H1 (cell line): ENCODE measurements around the gene DELE1. TPM values are rescaled to one million over a fixed set of nuclear protein-coding genes. Genes with fewer than 3 reads are reported as not detected.

Source experiments
- CTCF ChIA-PET: fragments of 300-600 bp; sonication (Branson Sonifier 250); formaldehyde crosslinking; loops from one replicate; lab custom pipeline; 2021; ENCODE audit not compliant: partially characterized antibody; lab: Charles Lee
- POLR2A ChIA-PET: fragments of 300-600 bp; sonication (Branson Sonifier 250); formaldehyde crosslinking; loops from one replicate; lab custom pipeline; 2021; ENCODE audit warnings: inconsistent platforms; ENCODE audit not compliant: partially characterized antibody; lab: Charles Lee
- DNase-seq, 2 experiments: peaks; one replicate each; pipeline versions ENCODE4 v3.0.0 to v3.0.0-alpha.2; 2010 to 2022; ENCODE audit warnings: low spot score in 2 of 2, low read depth in 1 of 2, mixed read lengths in 1 of 2
- FAIRE-seq: peaks from 2 replicates; lab custom pipeline; 2011; peaks lifted over from hg19 to GRCh38; lab: Jason Lieb, UNC
- H2AFZ ChIP-seq: 2 replicates; pipeline ENCODE4 v1.8.1; 2012; ENCODE audit warnings: low read length, inconsistent platforms
- H2AK5ac ChIP-seq: 2 replicates; pipeline ENCODE4 v1.6.1; 2013; ENCODE audit warnings: low read depth, low read length
- H2BK120ac ChIP-seq: replicated peaks from 2 replicates; pipeline ENCODE3; 2013; ENCODE audit warnings: low read depth, low read length, inconsistent platforms
- H2BK12ac ChIP-seq: 2 replicates; pipeline ENCODE4 v1.6.1; 2013; ENCODE audit warnings: low read depth, low read length
- H2BK15ac ChIP-seq: 2 replicates; pipeline ENCODE4 v1.6.1; 2013; ENCODE audit warnings: low read length
- H2BK20ac ChIP-seq: 2 replicates; pipeline ENCODE4 v1.6.1; 2013; ENCODE audit warnings: low read length
- H2BK5ac ChIP-seq: 2 replicates; pipeline ENCODE4 v1.6.1; 2013; ENCODE audit warnings: low read depth, low read length
- H3K14ac ChIP-seq: 2 replicates; pipeline ENCODE4 v1.6.1; 2013; ENCODE audit warnings: inconsistent platforms; ENCODE audit not compliant: insufficient read length
- H3K18ac ChIP-seq: 2 replicates; pipeline ENCODE4 v1.6.1; 2013; ENCODE audit warnings: low read length; ENCODE audit errors: extremely low read depth
- H3K23ac ChIP-seq: 2 replicates; pipeline ENCODE4 v1.6.1; 2013; ENCODE audit warnings: inconsistent platforms; ENCODE audit not compliant: insufficient read length
- H3K23me2 ChIP-seq: 2 replicates; pipeline ENCODE4 v1.6.1; 2013; ENCODE audit warnings: low read depth, low read length
- H3K27ac ChIP-seq: 2 replicates; pipeline ENCODE4 v1.6.1; 2011; ENCODE audit warnings: low read depth, low read length, inconsistent platforms
- H3K27me3 ChIP-seq, 4 experiments: replicated peaks in 1 of 4; 1 replicate in 1 of 4; 2 replicates in 3 of 4; pipeline versions ENCODE4 v1.6.1 to v1.8.1; 2011 to 2013; ENCODE audit warnings: low read length in 3 of 4, mild to moderate bottlenecking in 3 of 4, inconsistent platforms in 2 of 4, mixed read lengths in 2 of 4, moderate library complexity in 1 of 4; ENCODE audit not compliant: control insufficient read depth in 3 of 4, insufficient read depth in 3 of 4; ENCODE audit errors: extremely low read depth in 1 of 4
- H3K36me3 ChIP-seq, 4 experiments: 2 replicates each; pipeline versions ENCODE4 v1.6.1 to v1.8.1; 2011 to 2013; ENCODE audit warnings: mild to moderate bottlenecking in 4 of 4, low read length in 3 of 4, moderate library complexity in 2 of 4, control low read depth in 1 of 4, inconsistent platforms in 1 of 4; ENCODE audit not compliant: insufficient read depth in 4 of 4, control insufficient read depth in 2 of 4
- H3K4ac ChIP-seq: replicated peaks from 2 replicates; pipeline ENCODE3; 2013; ENCODE audit warnings: low read length, low read depth, mixed read lengths, inconsistent platforms; ENCODE audit not compliant: insufficient read length
- H3K4me1 ChIP-seq, 4 experiments: replicated peaks in 1 of 4; 1 replicate in 1 of 4; 2 replicates in 3 of 4; pipeline versions ENCODE4 v1.6.1 to v1.8.1; 2011 to 2013; ENCODE audit warnings: low read length in 3 of 4, inconsistent platforms in 2 of 4, mixed read lengths in 1 of 4; ENCODE audit not compliant: insufficient read depth in 4 of 4, control insufficient read depth in 3 of 4
- H3K4me2 ChIP-seq, 2 experiments: 2 replicates each; pipeline versions ENCODE4 v1.6.1 to v1.8.1; 2011 to 2013; ENCODE audit warnings: low read depth in 2 of 2, low read length in 2 of 2, control low read depth in 1 of 2, inconsistent platforms in 1 of 2, mild to moderate bottlenecking in 1 of 2; ENCODE audit not compliant: insufficient read depth in 1 of 2
- H3K4me3 ChIP-seq, 4 experiments: fragments of 200-600, 300-600 bp in 1 of 4; sonication (generic), shearing (Covaris generic), sonication (Bioruptor Twin) in 1 of 4; 2 replicates each; pipeline versions ENCODE4 v1.5.1 to v1.8.1; 2011 to 2016; ENCODE audit warnings: low read length in 4 of 4, low read depth in 3 of 4, control low read depth in 2 of 4, inconsistent platforms in 2 of 4, mild to moderate bottlenecking in 2 of 4, mixed read lengths in 1 of 4, moderate library complexity in 1 of 4; ENCODE audit not compliant: insufficient read depth in 2 of 4; ENCODE audit errors: extremely low read depth in 1 of 4
- H3K56ac ChIP-seq: replicated peaks from 2 replicates; pipeline ENCODE3; 2013; ENCODE audit warnings: low read depth, mild to moderate bottlenecking, mixed read lengths, low read length, inconsistent platforms; ENCODE audit not compliant: insufficient read length
- H3K79me1 ChIP-seq: 2 replicates; pipeline ENCODE4 v1.6.1; 2013; ENCODE audit warnings: low read depth, low read length, control low read depth
- H3K79me2 ChIP-seq, 2 experiments: 2 replicates each; pipeline versions ENCODE4 v1.6.1 to v1.8.1; 2012 to 2013; ENCODE audit warnings: low read length in 2 of 2, mild to moderate bottlenecking in 2 of 2, inconsistent platforms in 1 of 2; ENCODE audit not compliant: insufficient read depth in 2 of 2, control insufficient read depth in 1 of 2
- H3K9ac ChIP-seq, 4 experiments: replicated peaks in 1 of 4; 1 replicate in 1 of 4; 2 replicates in 3 of 4; pipeline versions ENCODE4 v1.6.1 to v1.8.1; 2011 to 2013; ENCODE audit warnings: low read depth in 3 of 4, low read length in 3 of 4, control low read depth in 2 of 4, mild to moderate bottlenecking in 2 of 4, moderate library complexity in 2 of 4, inconsistent platforms in 1 of 4; ENCODE audit errors: extremely low read depth in 1 of 4
- H3K9me3 ChIP-seq, 2 experiments: 2 replicates each; pipeline versions ENCODE4 v1.6.1 to v1.8.1; 2012 to 2013; ENCODE audit warnings: mild to moderate bottlenecking in 2 of 2, moderate library complexity in 2 of 2, control low read depth in 1 of 2, inconsistent platforms in 1 of 2, low read depth in 1 of 2, low read length in 1 of 2, mixed read lengths in 1 of 2; ENCODE audit not compliant: insufficient read depth in 2 of 2
- H4K20me1 ChIP-seq, 2 experiments: replicated peaks in 1 of 2; 2 replicates each; pipeline versions ENCODE3 to v1.8.1; 2011 to 2013; ENCODE audit warnings: inconsistent platforms in 2 of 2, low read length in 2 of 2, mild to moderate bottlenecking in 1 of 2; ENCODE audit not compliant: insufficient read depth in 2 of 2, control insufficient read depth in 1 of 2
- H4K5ac ChIP-seq: 2 replicates; pipeline ENCODE4 v1.6.1; 2013; ENCODE audit warnings: low read length, low read depth, mixed read lengths, inconsistent platforms; ENCODE audit not compliant: insufficient read length
- H4K8ac ChIP-seq: 2 replicates; pipeline ENCODE4 v1.8.0; 2013; ENCODE audit warnings: mild to moderate bottlenecking, moderate library complexity, low read length, inconsistent platforms; ENCODE audit not compliant: insufficient read depth; ENCODE audit errors: extremely low read depth
- H4K91ac ChIP-seq: replicated peaks from 2 replicates; pipeline ENCODE3; 2013; ENCODE audit warnings: low read length, mixed read lengths, inconsistent platforms; ENCODE audit not compliant: insufficient read length
- ASH2L ChIP-seq: fragments of 200-600, 300-600 bp; sonication (generic); IDR thresholded peaks from one replicate; pipeline ENCODE4 v1.7.1; 2017; ENCODE audit warnings: low read length
- BCL11A ChIP-seq, 2 experiments: IDR thresholded peaks; one replicate each; pipeline ENCODE4 v1.6.1; 2011; ENCODE audit warnings: low read depth in 2 of 2, low read length in 2 of 2, mild to moderate bottlenecking in 2 of 2
- CHD1 ChIP-seq: IDR thresholded peaks from 2 replicates; pipeline ENCODE4 v1.6.1; 2012; ENCODE audit warnings: low read depth, low read length, improper control_type of control experiment
- CREB1 ChIP-seq: IDR thresholded peaks from 2 replicates; pipeline ENCODE4 v1.6.1; 2012; ENCODE audit warnings: inconsistent platforms
- JUN ChIP-seq: IDR thresholded peaks from 2 replicates; pipeline ENCODE4 v1.6.1; 2011; ENCODE audit warnings: low read depth, mild to moderate bottlenecking, improper control_type of control experiment, low read length
- JUND ChIP-seq: IDR thresholded peaks from 2 replicates; pipeline ENCODE4 v1.6.1; 2011; ENCODE audit warnings: mild to moderate bottlenecking, improper control_type of control experiment, low read length
- POLR2AphosphoS5 ChIP-seq: IDR thresholded peaks from 2 replicates; pipeline ENCODE4 v1.6.1; 2011; ENCODE audit warnings: low read depth, low read length
- POU5F1 ChIP-seq: IDR thresholded peaks from 2 replicates; pipeline ENCODE4 v1.6.1; 2011; ENCODE audit warnings: low read depth, mild to moderate bottlenecking, low read length, moderate library complexity
- SP1 ChIP-seq: IDR thresholded peaks from 2 replicates; pipeline ENCODE4 v1.6.1; 2011; ENCODE audit warnings: low read depth, low read length
- TCF12 ChIP-seq: IDR thresholded peaks from 2 replicates; pipeline ENCODE4 v1.6.1; 2011; ENCODE audit warnings: low read depth, mild to moderate bottlenecking, low read length
- TEAD4 ChIP-seq: IDR thresholded peaks from 2 replicates; pipeline ENCODE4 v1.6.1; 2012; ENCODE audit warnings: low read depth, low read length, inconsistent platforms, mixed read lengths
- ZNF274 ChIP-seq: IDR thresholded peaks from 2 replicates; pipeline ENCODE4 v1.7.0; 2012; ENCODE audit warnings: low read length, borderline replicate concordance; ENCODE audit errors: extremely low read depth
- WGBS, 2 experiments: shearing (Covaris generic) in 1 of 2; methylation state at CpG; one replicate each; pipeline versions ENCODE4 v1.1.6 to v1.1.7; 2013 to 2015; ENCODE audit warnings: low lambda C conversion rate in 2 of 2, mixed read lengths in 2 of 2, inconsistent platforms in 1 of 2, low coverage in 1 of 2, missing lambda C conversion rate in 1 of 2; ENCODE audit not compliant: insufficient replicate concordance in 2 of 2, insufficient coverage in 1 of 2, insufficient read length in 1 of 2; ENCODE audit errors: extremely low coverage in 1 of 2, missing lambda C conversion rate in 1 of 2; 5-methylcytosine and 5-hydroxymethylcytosine counted together
- polyA plus RNA-seq, 7 experiments: library from polyadenylated mRNA; depleted of rRNA in 3 of 7; stranded (reverse) in 5 of 7; unstranded in 2 of 7; fragments of >200 nt in 5 of 7; fragments of 200-250 nt in 2 of 7; gene quantifications; 1 replicate in 5 of 7; 2 replicates in 1 of 7; 4 replicates in 1 of 7; pipeline versions ENCODE4 v1.2.1 to v1.2.3, GENCODE V29; 2011 to 2013; ENCODE audit warnings: missing spikeins in 2 of 7, mixed read lengths in 2 of 7
- total RNA-seq: library from RNA; stranded (reverse); fragmentation: NEBNext Ultra II Directional; extraction: Animal tissue kit (Norgen Biotek cat#: 25700); gene quantifications from 2 replicates; pipeline ENCODE4 v1.2.1, GENCODE V29; 2021
- TF ChIP-seq, protein P1 (sequence below), 3 experiments: IDR thresholded peaks; 1 replicate in 2 of 3; 2 replicates in 1 of 3; pipeline versions ENCODE4 v1.5.1 to v1.6.1; 2011; ENCODE audit warnings: low read length in 3 of 3, mild to moderate bottlenecking in 3 of 3, inconsistent platforms in 2 of 3, low read depth in 1 of 3, moderate library complexity in 1 of 3; ENCODE audit not compliant: insufficient read depth in 1 of 3; ENCODE audit errors: control extremely low read depth in 1 of 3

DELE1 gene
- total and polyA plus RNA-seq, 2 of the 8 experiments (the other 6 are each of a cell fraction or from before 2014, with no cell fraction given): 61.4 to 114 TPM

DNA sequence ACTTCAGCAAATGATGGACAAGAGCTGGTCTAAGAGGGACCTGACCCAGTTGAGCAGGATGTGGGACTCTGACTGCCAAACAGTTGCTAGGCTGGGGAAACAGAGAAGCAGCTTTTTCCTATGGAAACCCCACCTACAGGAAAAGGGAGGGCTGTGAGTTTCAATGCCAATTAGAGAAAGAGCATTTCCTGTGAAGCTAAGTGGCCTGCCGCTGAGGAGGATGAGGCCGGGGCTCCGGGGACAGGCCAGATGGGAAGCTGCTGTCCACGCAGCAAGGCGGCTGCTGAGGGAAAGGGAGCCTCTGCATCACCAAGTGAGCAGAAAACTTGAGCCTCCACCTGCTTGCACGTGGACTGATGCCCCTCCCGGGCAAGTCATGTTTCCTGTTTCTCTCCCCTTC, 34.4 kb downstream of the DELE1 start, which contains the start of gene PCDH12:
TSS of gene PCDH12 (minus strand) at position 90 of the 400 bp plus-strand sequence. CDS start 351 bp downstream, outside the sequence.
- Histone ChIP-seq H4K91ac (no peak within 1 kb of the TSS), H3K14ac (no peak within 1 kb of the TSS), H3K23ac (no peak within 1 kb of the TSS), H3K23me2 (no peaks in the 10 kb centered on the region), H3K4ac (no peak within 1 kb of the TSS), H2BK120ac (no peak within 1 kb of the TSS), H3K56ac (no peak within 1 kb of the TSS), H3K9me3 (no peaks in the 10 kb centered on the region), H2BK20ac (0 out of 2 replicates have a peak within 1 kb of the TSS, but pooled peaks have one; percentile 10), H4K8ac (no peak within 1 kb of the TSS; the same call in 1 of the 2 replicates), H2AK5ac (no peak within 1 kb of the TSS; the same call in 1 of the 2 replicates), H4K5ac (no peak within 1 kb of the TSS), H2BK12ac (peak within 1 kb of the TSS; percentile 94; the same call in 1 of the 2 replicates), H2BK15ac (peak within 1 kb of the TSS; percentile 35), H2BK5ac (no peak within 1 kb of the TSS), H3K27ac (no peak within 1 kb of the TSS), H3K36me3 (no peaks in the 10 kb centered on the region), H3K4me1 (peaks cover 2 to 9% (median 9%) of the 10 kb centered on the region in 4 experiments; a peak in 6 of 7 replicates), H3K27me3 (no peaks in the 10 kb centered on the region; a peak in 1 of 7 replicates), H4K20me1 (no peaks in the 10 kb centered on the region), H3K79me1 (no peaks in the 10 kb centered on the region), H3K9ac (no peak within 1 kb of the TSS), H2AFZ (no peak within 1 kb of the TSS), H3K18ac (no peak within 1 kb of the TSS), H3K4me2 (no peak within 1 kb of the TSS), H3K79me2 (no peaks in the 10 kb centered on the region), H3K4me3 (no peak within 1 kb of the TSS)
- WGBS, 2 experiments: 83% methylated on average over 7 of the region's 7 CpGs; no CpG with 5 or more reads in 1 of the 2 experiments
- no peak for FAIRE-seq
- POLR2A ChIA-PET: interaction anchor here (0.6 to 9.2 kb wide), 4 partner anchors 14 to 61 kb away, joined by 3 to 121 read pairs (median 4); partner anchors contain the start of gene DELE1
- DNase-seq: no peak
- CTCF ChIA-PET: interaction anchor here (0.7 to 13.3 kb wide), 20 partner anchors 11 to 366 kb away, joined by 3 to 324 read pairs (median 4); partner anchors contain the start of genes PCDH1 and RNF14
- TF ChIP-seq TCF12 (no peak), ZNF274 (no peak), JUND (no peak), SP1 (no peak), POLR2AphosphoS5 (no peak), TEAD4 (no peak), CHD1 (no peak), BCL11A (IDR thresholded peaks at IDR 0.05; ENCODE audit: low read depth in 2 of 2, low read length in 2 of 2) (no peak), JUN (no peak), CREB1 (no peak), POU5F1 (no peak), ASH2L (no peak)
- TF ChIP-seq, protein P1, sequence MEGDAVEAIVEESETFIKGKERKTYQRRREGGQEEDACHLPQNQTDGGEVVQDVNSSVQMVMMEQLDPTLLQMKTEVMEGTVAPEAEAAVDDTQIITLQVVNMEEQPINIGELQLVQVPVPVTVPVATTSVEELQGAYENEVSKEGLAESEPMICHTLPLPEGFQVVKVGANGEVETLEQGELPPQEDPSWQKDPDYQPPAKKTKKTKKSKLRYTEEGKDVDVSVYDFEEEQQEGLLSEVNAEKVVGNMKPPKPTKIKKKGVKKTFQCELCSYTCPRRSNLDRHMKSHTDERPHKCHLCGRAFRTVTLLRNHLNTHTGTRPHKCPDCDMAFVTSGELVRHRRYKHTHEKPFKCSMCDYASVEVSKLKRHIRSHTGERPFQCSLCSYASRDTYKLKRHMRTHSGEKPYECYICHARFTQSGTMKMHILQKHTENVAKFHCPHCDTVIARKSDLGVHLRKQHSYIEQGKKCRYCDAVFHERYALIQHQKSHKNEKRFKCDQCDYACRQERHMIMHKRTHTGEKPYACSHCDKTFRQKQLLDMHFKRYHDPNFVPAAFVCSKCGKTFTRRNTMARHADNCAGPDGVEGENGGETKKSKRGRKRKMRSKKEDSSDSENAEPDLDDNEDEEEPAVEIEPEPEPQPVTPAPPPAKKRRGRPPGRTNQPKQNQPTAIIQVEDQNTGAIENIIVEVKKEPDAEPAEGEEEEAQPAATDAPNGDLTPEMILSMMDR (IDR thresholded peaks at IDR 0.05; ENCODE audit: control extremely low read depth in 1 of 3, insufficient read depth in 1 of 3, low read depth in 1 of 3, low read length in 3 of 3): no peak
